Large intestine (tissue), 3 donors: ENCODE data around the gene TTC28. TPM values are rescaled to one million over a fixed set of nuclear protein-coding genes. Genes with fewer than 3 reads are reported as not detected.

Source experiments
- DNase-seq, 2 donors: peaks; one replicate each; pipeline versions ENCODE4 v3.0.0 to v3.0.0-alpha.2; 2013
- H3K27ac ChIP-seq: one replicate; pipeline ENCODE4 v1.5.1; 2013; ENCODE audit warnings: low read length
- H3K27me3 ChIP-seq: 2 replicates; pipeline ENCODE4 v1.6.1; 2013; ENCODE audit warnings: low read length; ENCODE audit not compliant: control insufficient read depth, insufficient read depth
- H3K36me3 ChIP-seq: 2 replicates; pipeline ENCODE4 v1.6.1; 2013; ENCODE audit warnings: low read length; ENCODE audit not compliant: control insufficient read depth, insufficient read depth
- H3K4me1 ChIP-seq: one replicate; pipeline ENCODE4 v1.6.1; 2013; ENCODE audit warnings: low read length; ENCODE audit not compliant: control insufficient read depth, insufficient read depth
- H3K4me3 ChIP-seq: one replicate; pipeline ENCODE4 v1.5.1; 2013; ENCODE audit warnings: low read length
- H3K9me3 ChIP-seq: one replicate; pipeline ENCODE4 v1.6.1; 2013; ENCODE audit warnings: mild to moderate bottlenecking, low read depth, low read length, moderate library complexity; ENCODE audit not compliant: control insufficient read depth
- WGBS: methylation state at CpG from one replicate; pipeline ENCODE4 v1.1.5; 2013; ENCODE audit warnings: low lambda C conversion rate; ENCODE audit not compliant: insufficient coverage; 5-methylcytosine and 5-hydroxymethylcytosine counted together
- polyA plus RNA-seq: library from polyadenylated mRNA; unstranded; fragments of 120-200 nt; gene quantifications from one replicate; pipeline ENCODE4 v1.2.1, GENCODE V29; 2013

Gene TTC28
- polyA plus RNA-seq, 1 donor = 25.5 TPM

- H3K9me3 ChIP-seq = no peaks in the 10 kb centered on the region
- H3K4me3 ChIP-seq = no peak overlapping the region
- H3K4me1 ChIP-seq = no peaks in the 10 kb centered on the region
- no peaks in the 10 kb centered on the region for H3K27me3 ChIP-seq
- H3K36me3 ChIP-seq = no peaks in the 10 kb centered on the region
- whole genome bisulfite sequencing = 87% methylated on average over 6 of the region's 9 CpGs
- no peak overlapping the region for H3K27ac ChIP-seq
- DNase-seq = no peak
Measured at GRCh38 chr22:27933186-27933983, 746.3 kb downstream of the TTC28 start.

GRCh38 chr22:27930331-27931060 lies 749.1 kb downstream of the TTC28 start:
- no peaks in the 10 kb centered on the region for H3K27me3 ChIP-seq
- H3K4me1 ChIP-seq = no peaks in the 10 kb centered on the region
- no peaks in the 10 kb centered on the region for H3K9me3 ChIP-seq
- H3K4me3 ChIP-seq = no peak overlapping the region
- WGBS = no CpG with 5 or more reads among the region's 3 CpGs
- DNase-seq = no peak
- no peaks in the 10 kb centered on the region for H3K36me3 ChIP-seq
- H3K27ac ChIP-seq = no peak overlapping the region

Other genes starting within 250 kb of the TTC28 start
- 21.4 TPM for gene CHEK2, start 62.0 kb upstream of the TTC28 start, polyA plus RNA-seq
- 21.7 TPM for gene HSCB, start 62.2 kb upstream of the TTC28 start, polyA plus RNA-seq
- gene CCDC117, start 92.9 kb upstream of the TTC28 start, polyA plus RNA-seq = 29.2 TPM
- 235 TPM for gene XBP1, start 120.7 kb upstream of the TTC28 start, polyA plus RNA-seq
- 8.2 TPM for gene ZNRF3, start 203.7 kb upstream of the TTC28 start, polyA plus RNA-seq